CD14-positive monocyte (primary cell): ENCODE data around the gene ATRX. TPM values are rescaled to one million over a fixed set of nuclear protein-coding genes. Genes with fewer than 3 reads are reported as not detected.

Experiments used
- DNase-seq, 3 donors: peaks; one replicate each; pipeline ENCODE4 v3.0.0-alpha.2; 2011 to 2022
- H2AFZ ChIP-seq: 2 replicates; pipeline ENCODE4 v1.6.0; 2012; ENCODE audit warnings: mild to moderate bottlenecking, low read depth, low read length, inconsistent platforms; ENCODE audit not compliant: insufficient read depth, poor library complexity, severe bottlenecking
- H3K27ac ChIP-seq, 2 donors: 1 replicate in 1 of 2; 2 replicates in 1 of 2; pipeline ENCODE4 v1.5.1; 2012 to 2013; ENCODE audit warnings: low read length in 2 of 2, control low read depth in 1 of 2, inconsistent platforms in 1 of 2, low read depth in 1 of 2, mild to moderate bottlenecking in 1 of 2
- H3K27me3 ChIP-seq, 2 donors: one replicate each; pipeline versions ENCODE4 v1.6.0 to v1.6.1; 2011 to 2013; ENCODE audit warnings: low read length in 2 of 2; ENCODE audit not compliant: control insufficient read depth in 2 of 2, insufficient read depth in 2 of 2
- H3K36me3 ChIP-seq, 2 donors: replicated peaks in 1 of 2; 1 replicate in 1 of 2; 2 replicates in 1 of 2; pipeline versions ENCODE4 v1.5.1 to v1.6.1; 2012 to 2013; ENCODE audit warnings: low read length in 2 of 2, control low read depth in 1 of 2, inconsistent platforms in 1 of 2, mild to moderate bottlenecking in 1 of 2; ENCODE audit not compliant: insufficient read depth in 2 of 2, control insufficient read depth in 1 of 2
- H3K4me1 ChIP-seq, 2 donors: 1 replicate in 1 of 2; 2 replicates in 1 of 2; pipeline versions ENCODE4 v1.5.1 to v1.6.1; 2012 to 2013; ENCODE audit warnings: low read length in 2 of 2, control low read depth in 1 of 2, inconsistent platforms in 1 of 2, mild to moderate bottlenecking in 1 of 2, moderate library complexity in 1 of 2; ENCODE audit not compliant: insufficient read depth in 2 of 2, control insufficient read depth in 1 of 2
- H3K4me2 ChIP-seq: replicated peaks from 2 replicates; pipeline ENCODE3; 2012; ENCODE audit warnings: low read length, moderate library complexity, mild to moderate bottlenecking; ENCODE audit not compliant: poor library complexity, severe bottlenecking; ENCODE audit errors: extremely low read depth
- H3K4me3 ChIP-seq, 3 experiments: fragments of 200-600 bp in 1 of 3; sonication (generic) in 1 of 3; replicated peaks in 1 of 3; 1 replicate in 2 of 3; 2 replicates in 1 of 3; pipeline ENCODE4 v1.5.1; 2011 to 2013; ENCODE audit warnings: low read length in 3 of 3, mild to moderate bottlenecking in 3 of 3, control low read depth in 2 of 3, low read depth in 2 of 3, inconsistent platforms in 1 of 3, moderate library complexity in 1 of 3
- H3K79me2 ChIP-seq: 2 replicates; pipeline ENCODE4 v1.6.0; 2012; ENCODE audit warnings: mild to moderate bottlenecking, control low read depth, inconsistent platforms, low read length, moderate library complexity; ENCODE audit not compliant: insufficient read depth
- H3K9ac ChIP-seq: 2 replicates; pipeline ENCODE4 v1.6.0; 2017; ENCODE audit warnings: low read length, mild to moderate bottlenecking; ENCODE audit not compliant: insufficient read depth, poor library complexity, severe bottlenecking
- H3K9me3 ChIP-seq, 2 donors: replicated peaks in 1 of 2; 1 replicate in 1 of 2; 2 replicates in 1 of 2; pipeline versions ENCODE4 v1.5.1 to v1.6.1; 2012 to 2013; ENCODE audit warnings: low read length in 2 of 2, control low read depth in 1 of 2; ENCODE audit not compliant: control insufficient read depth in 1 of 2, insufficient read depth in 1 of 2
- H4K20me1 ChIP-seq: 2 replicates; pipeline ENCODE4 v1.6.0; 2012; ENCODE audit warnings: mild to moderate bottlenecking, low read length, control low read depth, moderate library complexity; ENCODE audit not compliant: insufficient read depth
- H3K27ac Mint-ChIP-seq, 7 donors: one replicate each; pipeline ENCODE4 v1.8.0; 2020; ENCODE audit warnings: mild to moderate bottlenecking in 7 of 7, mixed read lengths in 7 of 7, moderate library complexity in 6 of 7, inconsistent platforms in 2 of 7
- H3K27me3 Mint-ChIP-seq, 3 donors: one replicate each; pipeline ENCODE4 v1.8.0; 2021 to 2022; ENCODE audit warnings: low read depth in 3 of 3, mild to moderate bottlenecking in 3 of 3, mixed read lengths in 3 of 3, moderate library complexity in 3 of 3, inconsistent platforms in 1 of 3
- H3K36me3 Mint-ChIP-seq, 2 donors: one replicate each; pipeline ENCODE4 v1.8.0; 2020; ENCODE audit warnings: mixed read lengths in 2 of 2, inconsistent platforms in 1 of 2, mild to moderate bottlenecking in 1 of 2
- H3K4me1 Mint-ChIP-seq: one replicate; pipeline ENCODE4 v1.8.0; 2020; ENCODE audit warnings: mild to moderate bottlenecking, mixed read lengths
- H3K4me3 Mint-ChIP-seq, 2 donors: one replicate each; pipeline ENCODE4 v1.8.0; 2020; ENCODE audit warnings: mild to moderate bottlenecking in 2 of 2, mixed read lengths in 2 of 2, moderate library complexity in 1 of 2
- H3K9me3 Mint-ChIP-seq, 7 donors: one replicate each; pipeline ENCODE4 v1.8.0; 2020 to 2022; ENCODE audit warnings: mixed read lengths in 7 of 7, mild to moderate bottlenecking in 6 of 7, moderate library complexity in 6 of 7, inconsistent platforms in 2 of 7
- WGBS: methylation state at CpG from one replicate; pipeline ENCODE4 v1.1.5; 2013; ENCODE audit warnings: missing lambda C conversion rate; ENCODE audit not compliant: insufficient coverage; 5-methylcytosine and 5-hydroxymethylcytosine counted together
- intact Hi-C, 2 donors: fragments of 100-400 bp; cut with micrococcal nuclease; formaldehyde crosslinking; loops; one replicate each; pipeline versions ENCODE4 v1.15.0 to v1.15.1; 2023
- polyA plus RNA-seq, 3 donors: library from polyadenylated mRNA; depleted of rRNA in 1 of 3; unstranded in 2 of 3; stranded (reverse) in 1 of 3; fragments of 300-500 nt in 2 of 3; fragments of >200 nt in 1 of 3; fragmentation: Illumina TruSeq in 2 of 3; gene quantifications; 1 replicate in 2 of 3; 2 replicates in 1 of 3; pipeline ENCODE4 v1.2.3, GENCODE V29; 2012 to 2021
- TF ChIP-seq, protein P1 (sequence below): fragments of 200-600 bp; IDR thresholded peaks from one replicate; pipeline ENCODE4 v1.8.0; 2022; ENCODE audit warnings: antibody characterized with exemption, mild to moderate bottlenecking

The ATRX gene
- polyA plus RNA-seq, 3 donors = 8.6 to 18.3 (median 17.3) TPM

DNA sequence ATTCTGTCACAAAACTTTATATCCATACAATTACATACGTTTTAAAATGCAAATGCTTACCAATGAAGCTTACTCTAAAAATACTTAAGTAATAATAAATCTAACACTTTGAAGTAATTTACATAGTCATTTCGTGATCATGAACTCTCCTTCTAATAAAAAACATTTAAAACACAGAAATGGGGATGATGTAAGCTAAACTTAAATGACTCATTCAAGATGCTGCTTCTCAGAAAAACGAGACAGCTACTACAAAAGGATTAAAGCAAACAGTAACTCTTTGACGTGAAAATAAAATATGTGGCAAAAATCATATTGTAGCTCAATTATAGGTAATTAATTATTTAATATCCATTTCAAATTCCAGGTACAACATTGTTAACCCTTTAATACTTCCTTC lies 190.2 kb downstream of the ATRX start:
- intact Hi-C loops = no loop called here
- no peaks in the 10 kb centered on the region for H3K9me3 Mint-ChIP-seq
- no peak for DNase-seq
- no peak overlapping the region for H3K27ac ChIP-seq
- H4K20me1 ChIP-seq = no peaks in the 10 kb centered on the region
- TF ChIP-seq, protein P1, sequence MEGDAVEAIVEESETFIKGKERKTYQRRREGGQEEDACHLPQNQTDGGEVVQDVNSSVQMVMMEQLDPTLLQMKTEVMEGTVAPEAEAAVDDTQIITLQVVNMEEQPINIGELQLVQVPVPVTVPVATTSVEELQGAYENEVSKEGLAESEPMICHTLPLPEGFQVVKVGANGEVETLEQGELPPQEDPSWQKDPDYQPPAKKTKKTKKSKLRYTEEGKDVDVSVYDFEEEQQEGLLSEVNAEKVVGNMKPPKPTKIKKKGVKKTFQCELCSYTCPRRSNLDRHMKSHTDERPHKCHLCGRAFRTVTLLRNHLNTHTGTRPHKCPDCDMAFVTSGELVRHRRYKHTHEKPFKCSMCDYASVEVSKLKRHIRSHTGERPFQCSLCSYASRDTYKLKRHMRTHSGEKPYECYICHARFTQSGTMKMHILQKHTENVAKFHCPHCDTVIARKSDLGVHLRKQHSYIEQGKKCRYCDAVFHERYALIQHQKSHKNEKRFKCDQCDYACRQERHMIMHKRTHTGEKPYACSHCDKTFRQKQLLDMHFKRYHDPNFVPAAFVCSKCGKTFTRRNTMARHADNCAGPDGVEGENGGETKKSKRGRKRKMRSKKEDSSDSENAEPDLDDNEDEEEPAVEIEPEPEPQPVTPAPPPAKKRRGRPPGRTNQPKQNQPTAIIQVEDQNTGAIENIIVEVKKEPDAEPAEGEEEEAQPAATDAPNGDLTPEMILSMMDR = no peak
- no CpG with 5 or more reads among the region's 4 CpGs for WGBS
- H3K4me3 ChIP-seq = no peak overlapping the region
- no peaks in the 10 kb centered on the region for H3K79me2 ChIP-seq
- H3K27me3 ChIP-seq = no peaks in the 10 kb centered on the region
- peaks cover 2% of the 10 kb centered on the region for H3K4me1 Mint-ChIP-seq
- no peak overlapping the region for H3K4me2 ChIP-seq
- H3K4me1 ChIP-seq = no peaks in the 10 kb centered on the region
- no peak overlapping the region for H2AFZ ChIP-seq
- no peak overlapping the region for H3K9ac ChIP-seq
- H3K27me3 Mint-ChIP-seq = peaks cover 0 to 2% (median 0%) of the 10 kb centered on the region in 3 donors
- no peak overlapping the region for H3K4me3 Mint-ChIP-seq
- no peaks in the 10 kb centered on the region for H3K9me3 ChIP-seq
- peaks cover 28 to 35% of the 10 kb centered on the region in 2 donors for H3K36me3 Mint-ChIP-seq
- H3K36me3 ChIP-seq = peaks cover 13 to 16% of the 10 kb centered on the region in 2 donors
- H3K27ac Mint-ChIP-seq = no peak overlapping the region

DNA sequence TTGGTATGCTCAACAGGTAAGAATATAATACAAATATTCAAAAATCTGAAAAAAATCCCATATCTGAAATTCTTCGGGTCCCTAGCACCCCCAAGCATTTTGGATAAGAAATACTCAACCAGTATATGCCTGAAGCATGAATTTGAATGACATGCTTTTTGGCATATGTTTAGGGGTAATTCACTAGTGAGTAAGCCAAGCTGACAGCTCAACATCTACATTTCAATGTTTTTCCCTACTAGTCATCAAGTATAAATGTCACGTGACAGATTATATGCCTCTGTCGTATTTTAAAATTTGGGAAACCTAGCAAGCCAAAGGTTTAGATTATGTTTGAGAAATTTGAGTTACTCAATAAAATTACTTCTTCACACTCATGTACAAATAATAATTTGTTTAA lies 213.7 kb downstream of the ATRX start:
- H3K27me3 Mint-ChIP-seq = peaks cover 0 to 1% (median 0%) of the 10 kb centered on the region in 3 donors
- no peaks in the 10 kb centered on the region for H3K4me1 Mint-ChIP-seq
- Histone ChIP-seq H3K79me2 (no peaks in the 10 kb centered on the region), H3K27ac (no peak overlapping the region), H3K4me2 (no peak overlapping the region), H3K36me3 (peaks cover 0 to 24% of the 10 kb centered on the region in 2 donors), H3K4me1 (no peaks in the 10 kb centered on the region), H3K9me3 (no peaks in the 10 kb centered on the region), H4K20me1 (no peaks in the 10 kb centered on the region), H3K27me3 (no peaks in the 10 kb centered on the region), H3K9ac (no peak overlapping the region), H2AFZ (no peak overlapping the region), H3K4me3 (no peak overlapping the region)
- DNase-seq = no peak
- no CpG with 5 or more reads among the region's 3 CpGs for WGBS
- peaks cover 16 to 17% of the 10 kb centered on the region in 2 donors for H3K36me3 Mint-ChIP-seq
- no peak overlapping the region for H3K27ac Mint-ChIP-seq
- peaks cover 0 to 2% (median 0%) of the 10 kb centered on the region in 7 donors for H3K9me3 Mint-ChIP-seq
- TF ChIP-seq, protein P1 = no peak
- intact Hi-C loops = no loop called here
- H3K4me3 Mint-ChIP-seq = no peak overlapping the region
